Peyer's patch (tissue), 4 donors: ENCODE data around the gene PIGR. TPM values are rescaled to one million over a fixed set of nuclear protein-coding genes. Genes with fewer than 3 reads are reported as not detected.
A peak's percentile ranks its signal among the peaks of the same experiment; 100 is the strongest.

ENCODE experiments used
- DNase-seq, 3 donors: peaks; one replicate each; pipeline ENCODE4 v3.0.0-alpha.2; 2017 to 2019
- H3K27ac ChIP-seq, 4 donors: fragments of 200-600 bp; sonication (generic); one replicate each; pipeline ENCODE4 v1.5.1; 2016 to 2019
- H3K27me3 ChIP-seq, 2 donors: fragments of 200-600 bp; sonication (generic); one replicate each; pipeline ENCODE4 v1.5.1; 2019
- H3K36me3 ChIP-seq, 3 donors: fragments of 200-600 bp; sonication (generic); one replicate each; pipeline ENCODE4 v1.5.1; 2016 to 2019
- H3K4me1 ChIP-seq, 4 donors: fragments of 200-600 bp; sonication (generic); one replicate each; pipeline ENCODE4 v1.5.1; 2016 to 2019
- H3K4me3 ChIP-seq, 4 donors: fragments of 200-600 bp; sonication (generic); 1 replicate in 3 of 4; 2 replicates in 1 of 4; pipeline ENCODE4 v1.5.1; 2016 to 2019; ENCODE audit warnings: mild to moderate bottlenecking in 1 of 4
- H3K9me3 ChIP-seq, 4 donors: fragments of 200-600 bp; sonication (generic); one replicate each; pipeline ENCODE4 v1.5.1; 2016 to 2019; ENCODE audit warnings: mild to moderate bottlenecking in 1 of 4
- POLR2A ChIP-seq, 2 donors: fragments of 450-650 bp; IDR thresholded peaks; one replicate each; pipeline ENCODE4 v1.5.1; 2017; ENCODE audit warnings: antibody characterized with exemption in 2 of 2, mild to moderate bottlenecking in 2 of 2, moderate library complexity in 2 of 2
- total RNA-seq, 4 donors: library from RNA; depleted of rRNA; stranded (reverse); fragments of >200 nt; gene quantifications; one replicate each; pipeline ENCODE4 v1.1.0, GENCODE V29; 2016
- TF ChIP-seq, protein P1 (sequence below), 6 experiments: fragments of 450-650 bp in 4 of 6; fragments of 200-600 bp in 2 of 6; sonication (generic) in 1 of 6; IDR thresholded peaks; one replicate each; pipeline ENCODE4 v1.5.1; 2017 to 2019; ENCODE audit warnings: antibody characterized with exemption in 6 of 6, mild to moderate bottlenecking in 3 of 6, moderate library complexity in 1 of 6

Gene PIGR
- total RNA-seq, 4 donors from 2014 or later = 588 to 3,176 (median 2,192) TPM

DNA sequence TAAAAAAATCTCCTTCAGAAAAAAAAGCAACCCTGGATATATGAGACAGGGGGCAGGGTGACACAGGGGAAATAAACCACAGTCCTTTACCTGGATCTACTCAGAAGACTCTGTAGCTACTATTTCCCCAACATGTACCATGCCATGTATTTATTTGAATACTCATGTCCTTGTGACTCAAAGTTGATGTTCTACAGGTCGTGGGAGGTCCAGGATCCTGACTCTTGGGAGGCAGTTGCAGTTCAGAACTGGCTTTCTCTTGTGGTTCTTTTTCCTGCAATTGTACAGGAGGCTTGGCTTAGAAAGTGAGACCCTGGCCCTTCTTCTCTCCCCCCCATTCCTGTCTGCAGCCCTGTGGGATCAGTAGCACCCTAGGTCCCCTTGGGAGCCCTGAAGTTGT, 54.9 kb downstream of the PIGR start:
- Histone ChIP-seq H3K4me3 (no peak overlapping the region), H3K27ac (no peak overlapping the region), H3K9me3 (no peaks in the 10 kb centered on the region), H3K27me3 (no peaks in the 10 kb centered on the region), H3K4me1 (peaks cover 0 to 16% (median 0%) of the 10 kb centered on the region in 4 donors), H3K36me3 (no peaks in the 10 kb centered on the region)
- no peak for DNase-seq
- TF ChIP-seq, protein P1, sequence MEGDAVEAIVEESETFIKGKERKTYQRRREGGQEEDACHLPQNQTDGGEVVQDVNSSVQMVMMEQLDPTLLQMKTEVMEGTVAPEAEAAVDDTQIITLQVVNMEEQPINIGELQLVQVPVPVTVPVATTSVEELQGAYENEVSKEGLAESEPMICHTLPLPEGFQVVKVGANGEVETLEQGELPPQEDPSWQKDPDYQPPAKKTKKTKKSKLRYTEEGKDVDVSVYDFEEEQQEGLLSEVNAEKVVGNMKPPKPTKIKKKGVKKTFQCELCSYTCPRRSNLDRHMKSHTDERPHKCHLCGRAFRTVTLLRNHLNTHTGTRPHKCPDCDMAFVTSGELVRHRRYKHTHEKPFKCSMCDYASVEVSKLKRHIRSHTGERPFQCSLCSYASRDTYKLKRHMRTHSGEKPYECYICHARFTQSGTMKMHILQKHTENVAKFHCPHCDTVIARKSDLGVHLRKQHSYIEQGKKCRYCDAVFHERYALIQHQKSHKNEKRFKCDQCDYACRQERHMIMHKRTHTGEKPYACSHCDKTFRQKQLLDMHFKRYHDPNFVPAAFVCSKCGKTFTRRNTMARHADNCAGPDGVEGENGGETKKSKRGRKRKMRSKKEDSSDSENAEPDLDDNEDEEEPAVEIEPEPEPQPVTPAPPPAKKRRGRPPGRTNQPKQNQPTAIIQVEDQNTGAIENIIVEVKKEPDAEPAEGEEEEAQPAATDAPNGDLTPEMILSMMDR (IDR thresholded peaks at IDR 0.05) = no peak
- no peak for TF ChIP-seq POLR2A (IDR thresholded peaks at IDR 0.05)

DNA sequence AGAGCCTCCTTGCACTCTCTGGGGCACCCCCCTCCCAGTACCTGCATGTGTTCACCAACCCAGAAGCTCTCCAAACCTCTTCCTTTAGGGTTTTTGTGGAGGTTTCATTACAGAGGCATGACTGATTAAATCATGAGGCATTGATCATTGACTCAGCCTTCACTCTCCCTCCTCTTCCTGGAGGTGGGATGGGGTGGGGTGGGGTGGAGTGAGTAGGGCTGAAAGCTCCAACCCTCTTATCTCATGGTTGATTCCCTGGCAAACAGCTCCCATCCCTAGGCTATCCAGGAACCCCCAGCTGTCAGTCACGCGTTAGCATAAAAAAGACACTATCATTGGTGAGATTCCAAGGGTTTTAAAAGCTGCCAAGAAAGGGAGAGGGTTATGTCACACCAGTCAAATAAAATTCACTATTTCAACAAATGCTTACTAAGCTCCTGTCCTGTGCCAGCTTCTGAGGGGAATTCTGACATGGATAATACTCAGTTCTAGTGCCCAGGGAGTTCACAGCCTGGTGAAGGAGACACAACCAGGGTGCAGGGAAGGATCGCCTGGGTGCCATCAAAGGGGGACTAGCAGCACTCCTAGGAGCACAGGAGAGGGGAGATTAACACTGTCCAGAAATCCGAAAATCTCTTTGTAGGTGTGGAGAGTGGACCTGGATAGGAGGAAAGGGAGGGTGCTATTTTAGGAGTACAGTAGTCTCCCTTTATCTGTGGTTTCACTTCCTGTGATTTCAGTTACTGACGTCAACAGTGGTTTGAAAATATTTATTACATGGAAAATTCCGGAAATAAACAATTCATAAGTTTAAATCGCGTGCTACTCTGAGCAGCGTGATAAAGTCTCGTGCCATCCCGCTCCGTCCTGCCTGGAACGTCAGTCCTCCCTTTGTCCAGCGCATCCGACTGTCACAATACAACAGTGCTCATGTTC, 55.9 kb downstream of the PIGR start:
- peaks cover 0 to 16% (median 0%) of the 10 kb centered on the region in 4 donors for H3K4me1 ChIP-seq
- H3K27me3 ChIP-seq = no peaks in the 10 kb centered on the region
- no peak overlapping the region for H3K27ac ChIP-seq
- DNase-seq = peak in 1 of 3 donors; percentile 68
- no peaks in the 10 kb centered on the region for H3K9me3 ChIP-seq
- H3K36me3 ChIP-seq = no peaks in the 10 kb centered on the region
- TF ChIP-seq, protein P1 (IDR thresholded peaks at IDR 0.05) = no peak
- TF ChIP-seq POLR2A (IDR thresholded peaks at IDR 0.05) = no peak
- H3K4me3 ChIP-seq = no peak overlapping the region

DNA sequence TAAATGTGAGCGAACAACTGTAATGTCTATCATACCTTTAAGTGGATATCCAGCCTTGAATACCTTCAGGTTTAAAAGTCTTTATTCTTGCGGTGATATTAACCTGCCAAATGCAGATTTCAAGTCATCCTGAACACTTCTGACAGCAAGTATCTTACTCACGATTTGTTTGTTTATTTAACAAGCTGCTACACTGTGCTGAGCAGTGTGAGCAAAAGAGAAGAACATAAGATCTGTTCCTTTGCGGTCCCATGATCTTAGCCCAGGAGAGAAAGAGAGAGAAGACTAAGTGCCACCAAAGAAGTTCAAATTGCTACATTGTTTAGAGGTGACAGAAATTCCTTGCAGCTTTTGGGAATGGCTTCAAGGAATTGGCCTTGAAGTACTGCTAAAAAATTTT, 58.6 kb downstream of the PIGR start:
- no peak for TF ChIP-seq POLR2A (IDR thresholded peaks at IDR 0.05)
- TF ChIP-seq, protein P1 (IDR thresholded peaks at IDR 0.05) = no peak
- Histone ChIP-seq H3K4me1 (peaks cover 0 to 16% (median 0%) of the 10 kb centered on the region in 4 donors), H3K36me3 (no peaks in the 10 kb centered on the region), H3K27me3 (no peaks in the 10 kb centered on the region), H3K27ac (no peak overlapping the region), H3K4me3 (no peak overlapping the region), H3K9me3 (no peaks in the 10 kb centered on the region)
- DNase-seq = no peak

DNA sequence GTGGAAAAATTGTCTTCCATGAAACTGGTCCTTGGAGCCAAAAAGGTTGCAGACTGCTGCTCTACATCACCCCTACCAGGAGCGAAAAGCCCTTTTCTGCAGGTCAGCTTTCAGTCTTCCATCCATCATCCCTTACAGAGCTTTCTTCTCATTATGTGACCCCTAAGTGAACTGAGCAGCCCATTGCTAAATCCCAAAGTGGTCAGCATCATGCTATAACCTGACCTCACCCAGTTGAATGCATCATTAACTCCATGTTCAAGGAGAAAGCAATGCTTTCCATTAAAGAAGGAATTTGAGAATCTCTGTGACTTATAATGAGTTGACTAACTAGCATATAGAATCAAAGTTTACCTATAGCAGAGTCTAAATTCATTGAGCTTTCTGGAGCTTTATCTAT, 59.4 kb downstream of the PIGR start:
- TF ChIP-seq, protein P1 (IDR thresholded peaks at IDR 0.05) = no peak
- TF ChIP-seq POLR2A (IDR thresholded peaks at IDR 0.05) = no peak
- DNase-seq = no peak
- Histone ChIP-seq H3K27ac (no peak overlapping the region), H3K9me3 (no peaks in the 10 kb centered on the region), H3K4me3 (no peak overlapping the region), H3K36me3 (no peaks in the 10 kb centered on the region), H3K4me1 (peaks cover 0 to 16% (median 0%) of the 10 kb centered on the region in 4 donors), H3K27me3 (no peaks in the 10 kb centered on the region)

DNA sequence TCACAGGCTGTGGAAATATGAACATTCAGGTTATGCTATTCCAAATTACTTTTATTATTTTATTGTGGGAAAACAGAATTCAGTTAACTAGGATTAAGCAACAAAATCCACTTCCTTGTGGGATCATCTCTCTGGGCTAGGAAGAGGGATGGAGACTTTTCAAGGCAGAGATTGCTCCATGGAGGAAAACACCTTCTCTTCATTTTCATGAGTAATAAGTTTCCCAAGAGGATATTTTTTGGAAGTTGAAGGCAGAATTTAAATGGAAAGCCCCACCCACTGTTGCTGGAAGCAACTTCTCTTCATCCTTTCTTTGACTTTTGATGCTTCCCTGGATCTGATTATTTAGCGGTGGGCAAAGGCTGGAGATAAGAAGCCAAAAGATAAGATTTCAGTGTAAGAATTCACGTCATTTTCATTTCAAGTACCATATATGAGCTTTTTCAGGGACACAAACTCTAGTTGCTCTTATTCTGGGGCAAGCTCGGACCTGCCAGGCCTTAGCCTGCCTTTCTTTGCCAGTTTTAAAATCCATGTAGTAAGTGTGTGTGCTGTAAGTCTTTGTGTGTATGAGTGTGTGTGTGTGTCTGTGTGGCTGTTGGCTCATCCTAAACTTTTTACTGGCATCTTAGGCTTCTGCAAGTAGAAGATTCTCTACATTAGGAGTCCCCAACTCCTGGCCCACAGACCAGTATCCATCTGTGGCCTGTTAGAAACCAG, 60.8 kb downstream of the PIGR start:
- Histone ChIP-seq H3K27ac (no peak overlapping the region), H3K27me3 (no peaks in the 10 kb centered on the region), H3K36me3 (no peaks in the 10 kb centered on the region), H3K4me1 (peaks cover 0 to 5% (median 0%) of the 10 kb centered on the region in 4 donors), H3K4me3 (no peak overlapping the region), H3K9me3 (no peaks in the 10 kb centered on the region)
- DNase-seq = no peak
- TF ChIP-seq POLR2A (IDR thresholded peaks at IDR 0.05) = no peak
- TF ChIP-seq, protein P1 (IDR thresholded peaks at IDR 0.05) = no peak
